GM11168 (cell line): ENCODE results near the gene DCAF10.
"Not testable (repeated sequence)": the region's sequence is repeated elsewhere in the genome, so short reads cannot be mapped to it uniquely, and the experiment has no call there.

ENCODE experiments used
- in situ Hi-C: fragments of 300-500 bp; cut with MboI; formaldehyde crosslinking; loops from one replicate; pipeline ENCODE4 v1.12.0; 2022; ENCODE audit warnings: low sequenced_read_pairs; ENCODE audit not compliant: unreplicated experiment

DCAF10 gene

DNA sequence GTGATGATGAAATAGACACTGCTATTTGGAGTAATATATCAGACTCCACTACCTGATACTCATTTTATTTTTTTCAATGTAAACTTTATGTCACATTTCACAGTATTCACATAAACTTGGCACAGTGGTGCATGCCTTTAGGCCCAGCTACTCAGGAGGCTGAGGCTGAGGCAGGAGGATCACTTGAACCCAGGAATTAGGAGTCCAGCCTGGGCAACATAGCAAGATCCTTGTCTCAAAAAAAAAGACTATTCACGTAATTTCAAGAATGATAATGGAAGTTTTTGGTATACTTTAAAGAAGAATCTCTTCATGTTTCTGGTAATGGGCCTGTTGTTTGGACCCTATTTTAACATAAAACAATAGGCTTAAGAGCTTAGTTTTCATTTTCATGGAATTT is 56.0 kb downstream of the DCAF10 start:
- in situ Hi-C loops: no loop called here

DNA sequence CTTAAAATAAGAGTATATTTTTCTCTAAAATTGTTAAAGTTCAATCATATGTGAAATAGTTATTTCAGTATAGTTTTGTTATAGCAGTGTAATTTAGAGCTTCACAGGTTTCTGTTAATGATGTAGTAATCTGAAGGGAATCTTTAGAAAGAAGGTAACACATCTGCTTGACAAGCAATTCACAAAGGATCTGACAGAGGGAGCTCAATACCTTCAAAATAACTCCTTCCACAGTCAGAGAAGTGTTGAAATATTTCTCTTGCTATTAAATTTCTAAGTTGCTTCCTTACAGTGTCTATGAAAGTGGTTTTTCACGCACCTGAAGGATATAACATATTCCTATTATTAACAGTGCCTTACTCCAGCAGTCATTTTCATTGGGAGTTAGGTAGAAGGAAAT is 58.4 kb downstream of the DCAF10 start:
- in situ Hi-C loops: no loop called here

GRCh38 chr9:37862530-37862929 is 61.9 kb downstream of the DCAF10 start:
- in situ Hi-C loops: no loop called here

GRCh38 chr9:37870081-37870798 is 69.6 kb downstream of the DCAF10 start:
- in situ Hi-C loops: no loop called here

- in situ Hi-C loops: no loop called here
Observed at GRCh38 chr9:37870799-37871176, 70.2 kb downstream of the DCAF10 start.

DNA sequence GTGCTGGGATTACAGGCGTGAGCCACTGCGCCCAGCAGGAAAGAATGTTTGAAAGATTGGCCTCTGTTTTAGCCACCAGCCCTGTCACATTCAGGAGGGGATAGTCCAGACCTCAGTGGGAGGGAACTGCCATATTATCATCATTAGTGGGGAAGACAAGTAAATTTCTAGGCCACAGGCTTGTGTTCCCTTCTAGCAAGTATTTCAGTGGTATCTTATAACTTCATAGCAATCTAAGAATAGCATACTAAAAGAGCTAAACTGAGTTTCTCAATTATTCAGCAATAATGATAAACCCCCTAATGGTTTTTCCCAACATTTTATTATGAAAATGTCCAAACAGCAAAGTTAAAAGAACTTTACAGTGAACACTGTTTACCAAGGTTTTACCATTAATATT is 73.4 kb downstream of the DCAF10 start:
- in situ Hi-C loops: no loop called here

GRCh38 chr9:37876376-37876775 is 75.8 kb downstream of the DCAF10 start:
- in situ Hi-C loops: no loop called here

DNA sequence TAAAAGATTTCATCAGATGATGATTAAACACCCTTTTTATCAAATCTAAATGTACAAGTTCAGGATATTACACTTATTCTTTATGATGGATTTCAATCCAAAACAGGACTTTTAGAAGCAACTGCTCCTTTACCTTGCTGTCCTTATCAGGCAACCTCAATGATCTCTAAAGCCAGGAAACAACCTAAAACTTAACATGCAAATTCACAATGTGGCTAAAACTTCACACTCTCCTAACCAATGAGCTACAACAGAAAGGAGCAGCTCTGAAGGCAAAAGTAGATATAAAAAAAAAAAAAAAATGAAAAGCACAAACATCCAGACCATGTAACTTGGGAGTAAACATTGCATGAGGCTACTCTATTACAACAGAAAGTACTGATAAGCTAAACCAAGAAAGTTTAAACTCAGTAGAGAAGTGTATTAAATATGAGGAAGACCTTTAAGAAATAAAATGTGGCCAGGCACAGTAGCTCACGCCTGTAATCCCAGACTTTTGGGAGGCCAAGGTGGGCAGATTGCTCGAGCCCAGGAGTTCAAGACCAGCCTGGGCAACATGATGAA is 80.4 kb downstream of the DCAF10 start:
- in situ Hi-C loops: no loop called here

- in situ Hi-C loops: not testable (repeated sequence)
Observed at GRCh38 chr9:37887977-37888583, 87.5 kb downstream of the DCAF10 start.

- in situ Hi-C loops: no loop called here
Observed at GRCh38 chr9:37889536-37889935, 88.9 kb downstream of the DCAF10 start.

DNA sequence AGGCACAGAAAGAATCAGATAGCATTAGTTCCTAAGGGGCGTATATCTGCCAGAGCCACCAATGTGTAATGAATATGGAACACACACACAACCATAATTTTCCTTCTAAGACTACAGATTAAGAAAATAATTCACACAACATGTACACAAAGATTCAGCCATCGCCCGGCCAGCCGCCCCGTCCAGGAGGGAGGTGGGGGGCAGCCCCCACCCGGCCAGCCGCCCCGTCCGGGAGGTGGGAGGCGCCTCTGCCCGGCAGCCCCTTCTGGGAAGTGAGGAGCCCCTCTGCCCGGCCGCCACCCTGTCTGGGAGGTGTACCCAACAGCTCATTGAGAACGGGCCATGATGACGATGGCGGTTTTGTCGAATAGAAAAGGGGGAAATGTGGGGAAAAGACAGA is 90.4 kb downstream of the DCAF10 start:
- in situ Hi-C loops: not testable (repeated sequence)

GRCh38 chr9:37892063-37892462 is 91.5 kb downstream of the DCAF10 start:
- in situ Hi-C loops: no loop called here

DNA sequence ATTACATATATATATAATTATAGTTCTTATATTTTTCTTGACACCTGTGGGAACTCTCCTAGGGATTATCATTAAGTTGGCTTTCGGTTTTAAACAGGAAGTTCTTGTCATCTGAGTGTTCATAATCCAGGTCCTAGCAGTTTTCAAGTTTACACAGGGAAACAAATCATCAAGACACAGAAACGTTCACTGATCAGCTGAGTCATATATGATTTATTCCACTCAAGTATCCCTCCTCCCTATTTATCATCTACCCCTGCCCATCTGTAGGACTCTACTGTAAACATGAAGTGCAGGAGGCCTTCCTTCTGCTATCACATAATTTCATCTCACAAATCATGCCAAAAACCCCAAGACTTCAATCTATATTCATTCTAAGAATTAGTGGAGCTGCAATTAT is 97.1 kb downstream of the DCAF10 start:
- in situ Hi-C loops: no loop called here

DNA sequence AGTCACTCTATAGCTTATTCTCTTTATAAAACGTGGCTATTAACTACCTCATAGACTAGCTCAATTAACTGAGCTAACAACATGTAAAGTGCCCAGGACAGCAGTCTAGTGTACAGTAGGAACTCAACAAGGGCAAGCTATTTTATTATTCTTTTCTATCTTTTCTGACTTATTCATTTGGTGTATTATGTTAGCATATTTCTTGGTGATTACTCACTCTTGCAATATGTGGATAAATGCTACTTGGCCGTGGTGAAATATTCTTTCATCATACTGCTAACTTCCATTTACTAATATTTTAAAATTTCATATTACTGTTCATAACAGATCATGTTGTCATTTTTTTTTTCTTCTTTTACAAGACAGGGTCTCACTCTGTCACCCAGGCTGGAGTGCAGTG is 98.4 kb downstream of the DCAF10 start:
- in situ Hi-C loops: no loop called here

- in situ Hi-C loops: loop anchor here (25.0 kb wide), 1 partner anchor 460 kb away; no protein-coding TSS in a partner anchor
Observed at GRCh38 chr9:37902131-37902530, 101.5 kb downstream of the DCAF10 start.

DNA sequence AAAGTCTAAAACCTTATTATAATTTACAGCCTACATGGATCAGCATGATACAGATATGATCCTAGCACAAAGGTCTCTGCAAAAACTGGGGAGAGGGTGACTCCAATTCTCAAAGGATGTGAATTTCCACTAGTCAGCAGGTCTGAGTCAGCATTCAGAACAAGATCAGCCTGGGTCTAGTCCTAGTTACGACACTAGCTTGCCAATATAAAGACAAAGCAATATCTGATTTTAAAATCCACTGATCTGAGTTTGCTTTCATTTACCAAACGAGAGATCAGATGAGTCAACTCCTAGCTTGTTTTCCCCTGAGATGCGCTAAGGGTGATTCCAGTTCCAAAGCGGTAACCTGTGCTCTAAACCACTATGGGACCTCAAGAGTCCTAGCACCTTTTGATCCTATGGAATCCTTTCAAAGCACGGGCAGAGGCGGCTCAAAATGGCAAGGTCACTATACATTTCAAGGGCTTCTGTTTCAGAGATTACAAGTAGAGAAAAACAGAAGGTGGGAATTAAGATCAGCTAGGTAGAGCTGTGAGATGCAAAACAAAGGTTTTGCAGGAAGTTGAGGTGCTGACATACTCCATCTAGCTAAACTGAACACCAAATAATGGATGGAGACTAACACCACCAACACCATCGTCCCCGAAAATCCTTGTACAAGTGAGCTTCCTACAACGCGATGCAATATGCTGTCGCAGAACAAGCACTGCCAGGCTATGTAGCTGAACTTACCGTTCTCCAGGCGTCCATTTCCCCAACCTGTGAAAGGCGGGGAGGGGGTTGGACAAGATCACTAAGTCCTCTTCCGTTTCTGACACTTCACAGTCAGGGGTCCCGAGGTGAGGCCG is 102.4 kb downstream of the DCAF10 start:
- in situ Hi-C loops: loop anchor here (25.0 kb wide), 1 partner anchor 459 kb away; no protein-coding TSS in a partner anchor

DNA sequence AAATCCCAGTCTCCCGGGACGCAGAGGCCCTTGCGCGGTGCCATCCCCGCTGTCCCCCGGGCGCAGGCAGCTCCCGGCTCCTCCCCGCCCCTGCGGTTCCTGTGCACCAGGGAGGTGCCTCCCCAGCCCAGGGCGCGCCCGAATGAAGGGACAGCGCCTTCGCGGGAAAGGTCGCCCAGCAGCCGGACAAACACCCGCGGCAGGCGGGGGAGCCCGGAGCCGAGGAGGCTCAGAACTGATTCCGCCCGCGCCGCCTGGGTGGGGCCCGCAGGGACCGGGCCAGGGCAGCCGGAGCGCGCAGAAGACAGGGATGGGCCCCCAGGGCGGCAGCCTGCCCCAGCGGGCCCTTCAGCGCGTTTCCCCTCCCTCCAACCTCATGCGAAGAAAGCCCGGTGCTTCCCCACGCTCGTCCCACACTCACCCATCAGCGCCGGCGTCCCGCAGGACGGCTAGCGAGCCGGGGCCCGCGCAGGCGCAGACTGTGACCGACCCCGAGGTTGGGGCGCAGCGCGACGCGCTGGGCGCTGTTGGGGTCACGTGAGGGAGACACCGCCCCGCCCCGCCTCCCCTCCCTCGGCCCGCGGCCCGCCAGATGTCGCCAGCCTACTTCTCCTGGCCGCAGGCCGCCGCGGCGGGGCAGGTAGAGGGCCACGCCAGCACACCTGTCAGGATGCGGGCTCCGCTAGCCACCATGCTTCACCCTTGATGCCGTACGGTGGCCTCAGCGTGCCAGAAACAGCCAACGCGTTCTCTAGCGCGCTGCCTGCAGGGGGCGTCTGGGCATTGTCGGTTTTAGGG is 103.2 kb downstream of the DCAF10 start, which contains the start of gene SLC25A51:
Gene SLC25A51 (minus strand): TSS at position 481 of the 798 bp plus-strand sequence. CDS start 15,577 bp downstream, outside the sequence.
- in situ Hi-C loops: loop anchor here (25.0 kb wide), 1 partner anchor 458 kb away; no protein-coding TSS in a partner anchor

- in situ Hi-C loops: loop anchor here (25.0 kb wide), 1 partner anchor 458 kb away; no protein-coding TSS in a partner anchor
Observed at GRCh38 chr9:37904445-37905130, 104.0 kb downstream of the DCAF10 start.

GRCh38 chr9:37905131-37905505 is 104.5 kb downstream of the DCAF10 start:
- in situ Hi-C loops: loop anchor here (25.0 kb wide), 1 partner anchor 457 kb away; no protein-coding TSS in a partner anchor
